ENCODE data around the gene MYO5A.

Gene MYO5A

GRCh38 chr15:52369455-52369854, 159.2 kb downstream of the MYO5A start:
- POLR2A ChIA-PET: no interaction called here
- Histone ChIP-seq H3K4me3 (ENCODE audit: low read depth, low read length) (no peak overlapping the region), H3K27ac (ENCODE audit: extremely low read depth, low read depth, low read length) (no peak overlapping the region), H3K4me1 (ENCODE audit: control insufficient read depth, insufficient read depth, low read length) (no peaks in the 10 kb centered on the region), H3K36me3 (ENCODE audit: control insufficient read depth in 2 of 2, insufficient read depth in 1 of 2, low read length in 2 of 2) (peaks cover 6 to 41% of the 10 kb centered on the region in 2 experiments; a peak in 2 of 3 replicates), H3K9me3 (ENCODE audit: control insufficient read depth, insufficient read depth, low read depth, low read length) (no peaks in the 10 kb centered on the region)
- CTCF ChIA-PET: interaction anchor here (0.6 kb wide), 1 partner anchor 153 kb away, joined by 3 read pairs; no protein-coding TSS in a partner anchor
- TF ChIP-seq ZBTB48 (tag by site-specific recombination; IDR thresholded peaks at IDR 0.05): no peak
- TF ChIP-seq ZNF416 (tag by site-specific recombination; IDR thresholded peaks at IDR 0.05): no peak
- TF ChIP-seq ZSCAN23 (tag by site-specific recombination; IDR thresholded peaks at IDR 0.05): no peak
- TF ChIP-seq INSM2 (tag by site-specific recombination; IDR thresholded peaks at IDR 0.05): no peak
- TF ChIP-seq ZNF626 (tag by site-specific recombination; IDR thresholded peaks at IDR 0.05): no peak
- TF ChIP-seq ZNF513 (tag by site-specific recombination; IDR thresholded peaks at IDR 0.05): no peak
- no peak for TF ChIP-seq ZNF239 (tag by site-specific recombination; IDR thresholded peaks at IDR 0.05)
- no peak for TF ChIP-seq ZNF214 (tag by site-specific recombination; IDR thresholded peaks at IDR 0.05; ENCODE audit: borderline replicate concordance)

GRCh38 chr15:52369030-52369429, 159.7 kb downstream of the MYO5A start:
- no peak overlapping the region for H3K27ac ChIP-seq (ENCODE audit: extremely low read depth, low read depth, low read length)
- peaks cover 4 to 36% of the 10 kb centered on the region in 2 experiments; a peak in 2 of 3 replicates for H3K36me3 ChIP-seq (ENCODE audit: control insufficient read depth in 2 of 2, insufficient read depth in 1 of 2, low read length in 2 of 2)
- ChIA-PET CTCF (interaction anchor here (0.6 kb wide), 1 partner anchor 154 kb away, joined by 3 read pairs; no protein-coding TSS in a partner anchor), POLR2A (no interaction called here)
- H3K4me3 ChIP-seq (ENCODE audit: low read depth, low read length): no peak overlapping the region
- no peaks in the 10 kb centered on the region for H3K9me3 ChIP-seq (ENCODE audit: control insufficient read depth, insufficient read depth, low read depth, low read length)
- no peaks in the 10 kb centered on the region for H3K4me1 ChIP-seq (ENCODE audit: control insufficient read depth, insufficient read depth, low read length)
- TF ChIP-seq INSM2 (tag by site-specific recombination; IDR thresholded peaks at IDR 0.05) (no peak), ZEB2 (tag by site-specific recombination; IDR thresholded peaks at IDR 0.05) (no peak), ZNF174 (tag by site-specific recombination; IDR thresholded peaks at IDR 0.05) (no peak), PRDM6 (tag by site-specific recombination; IDR thresholded peaks at IDR 0.05) (no peak), ZNF76 (tag by site-specific recombination; IDR thresholded peaks at IDR 0.05; ENCODE audit: borderline replicate concordance, low read depth) (no peak), GLIS2 (tag by site-specific recombination; IDR thresholded peaks at IDR 0.05) (no peak), PATZ1 (tag by site-specific recombination; IDR thresholded peaks at IDR 0.05) (no peak), ZNF280D (tag by site-specific recombination; IDR thresholded peaks at IDR 0.05) (no peak), KLF9 (tag by site-specific recombination; IDR thresholded peaks at IDR 0.05; ENCODE audit: low read depth) (no peak), KLF1 (tag by site-specific recombination; IDR thresholded peaks at IDR 0.05) (no peak), ZNF747 (tag by site-specific recombination; IDR thresholded peaks at IDR 0.05) (no peak), ZNF114 (tag by site-specific recombination; IDR thresholded peaks at IDR 0.05) (no peak), MZF1 (tag by site-specific recombination; IDR thresholded peaks at IDR 0.05; ENCODE audit: borderline replicate concordance) (no peak), ZNF704 (tag by site-specific recombination; IDR thresholded peaks at IDR 0.05) (no peak)

Measured in HEK293 (cell line).